T-helper 22 cell (primary cell): ENCODE measurements around the gene EXOC7.

Source experiments
- DNase-seq: peaks from one replicate; pipeline ENCODE4 v3.0.0-alpha.2; 2020; ENCODE audit warnings: low read depth

EXOC7 gene

GRCh38 chr17:76103274-76104139 is at the start of gene EXOC7:
TSS of gene EXOC7 (minus strand) at chr17:76103787. CDS start at chr17:76103692, 95 bp downstream.
- DNase-seq, result peak; percentile 83

GRCh38 chr17:76153202-76153601 is 49.6 kb upstream of the EXOC7 start:
- no peak for DNase-seq

GRCh38 chr17:76152591-76152990 is 49.0 kb upstream of the EXOC7 start:
- no peak for DNase-seq

- DNase-seq, result no peak
Observed at GRCh38 chr17:76151896-76152454, 48.4 kb upstream of the EXOC7 start.

DNA sequence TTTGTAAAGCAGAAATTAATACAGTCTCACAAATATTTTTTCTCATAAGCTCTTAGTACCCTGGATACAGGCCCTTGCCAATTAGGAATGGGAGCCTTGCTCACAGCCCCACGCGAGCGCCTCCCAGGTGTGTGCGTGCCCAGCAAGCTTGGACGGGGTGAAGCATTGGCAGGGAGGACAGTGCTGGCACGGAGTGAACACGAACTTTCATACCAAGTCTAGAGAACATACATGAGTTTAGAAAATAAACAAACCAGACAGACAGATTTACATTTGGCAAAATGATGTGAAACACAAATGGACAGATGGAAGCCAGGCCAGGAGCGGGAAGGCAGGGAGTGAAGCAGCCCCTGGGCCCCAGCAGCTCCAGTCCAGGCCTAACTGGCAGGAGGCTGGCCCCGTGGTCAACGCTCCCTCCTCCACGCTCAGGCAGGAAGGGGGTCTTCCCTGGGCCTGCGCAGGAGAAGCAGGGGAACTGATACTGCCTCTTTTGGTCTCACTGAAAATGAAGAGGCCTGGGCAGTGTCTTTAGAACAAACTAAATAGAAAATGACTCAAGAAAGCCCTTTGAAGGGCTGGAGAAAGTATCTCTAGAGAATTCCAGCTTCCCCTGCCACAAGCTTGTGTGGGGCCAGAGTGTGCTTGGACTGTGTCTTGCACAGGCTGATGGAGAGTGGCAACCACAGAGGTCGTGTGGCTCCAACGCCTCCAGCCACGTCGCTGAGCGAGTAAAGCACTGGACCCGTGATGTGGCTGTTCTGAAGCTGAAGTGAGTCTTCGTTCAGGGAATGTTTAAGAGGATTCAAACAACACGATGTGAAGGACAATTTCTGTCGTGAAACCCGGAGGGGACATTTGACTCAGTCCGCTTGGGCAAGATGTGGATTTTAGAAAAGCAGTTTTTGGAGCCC is 47.4 kb upstream of the EXOC7 start:
- no peak for DNase-seq

DNA sequence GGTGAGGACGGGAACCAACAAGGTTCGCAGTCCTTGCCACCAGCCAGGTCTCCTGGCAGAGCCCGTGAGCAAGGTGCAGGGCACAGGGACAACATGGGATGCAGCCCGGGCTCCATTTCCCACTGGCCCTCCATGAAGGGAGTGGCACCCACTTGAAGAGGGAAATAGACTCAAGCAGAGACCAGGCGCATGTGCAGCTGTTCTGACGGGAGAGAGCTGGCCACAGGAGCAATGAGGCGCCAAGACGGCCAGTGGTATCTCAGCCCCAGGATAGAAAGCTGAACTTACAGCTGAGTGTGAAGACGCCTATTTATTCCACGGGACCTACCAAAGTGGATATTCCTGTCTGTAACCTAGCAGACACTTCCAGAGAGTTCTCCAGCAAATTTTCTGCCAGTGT is 45.6 kb upstream of the EXOC7 start:
- no peak for DNase-seq

DNA sequence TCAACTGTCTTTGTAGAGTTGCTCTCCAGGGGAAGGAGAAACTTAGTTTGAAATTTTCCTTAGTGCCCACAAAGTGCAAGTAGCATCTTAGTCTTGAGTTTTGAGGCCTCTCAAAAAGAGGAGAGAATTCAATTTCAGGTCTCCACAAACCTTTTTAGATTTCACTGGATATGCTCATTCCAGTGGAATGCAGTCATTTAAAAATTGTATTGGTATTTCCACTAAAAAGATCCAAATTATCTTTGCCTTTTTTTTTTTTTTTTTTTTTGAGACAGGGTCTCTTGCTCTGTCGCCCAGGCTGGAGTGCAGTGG is 44.4 kb upstream of the EXOC7 start:
- DNase-seq, result no peak

GRCh38 chr17:76147211-76148014 is 43.8 kb upstream of the EXOC7 start:
- DNase-seq, result no peak

DNA sequence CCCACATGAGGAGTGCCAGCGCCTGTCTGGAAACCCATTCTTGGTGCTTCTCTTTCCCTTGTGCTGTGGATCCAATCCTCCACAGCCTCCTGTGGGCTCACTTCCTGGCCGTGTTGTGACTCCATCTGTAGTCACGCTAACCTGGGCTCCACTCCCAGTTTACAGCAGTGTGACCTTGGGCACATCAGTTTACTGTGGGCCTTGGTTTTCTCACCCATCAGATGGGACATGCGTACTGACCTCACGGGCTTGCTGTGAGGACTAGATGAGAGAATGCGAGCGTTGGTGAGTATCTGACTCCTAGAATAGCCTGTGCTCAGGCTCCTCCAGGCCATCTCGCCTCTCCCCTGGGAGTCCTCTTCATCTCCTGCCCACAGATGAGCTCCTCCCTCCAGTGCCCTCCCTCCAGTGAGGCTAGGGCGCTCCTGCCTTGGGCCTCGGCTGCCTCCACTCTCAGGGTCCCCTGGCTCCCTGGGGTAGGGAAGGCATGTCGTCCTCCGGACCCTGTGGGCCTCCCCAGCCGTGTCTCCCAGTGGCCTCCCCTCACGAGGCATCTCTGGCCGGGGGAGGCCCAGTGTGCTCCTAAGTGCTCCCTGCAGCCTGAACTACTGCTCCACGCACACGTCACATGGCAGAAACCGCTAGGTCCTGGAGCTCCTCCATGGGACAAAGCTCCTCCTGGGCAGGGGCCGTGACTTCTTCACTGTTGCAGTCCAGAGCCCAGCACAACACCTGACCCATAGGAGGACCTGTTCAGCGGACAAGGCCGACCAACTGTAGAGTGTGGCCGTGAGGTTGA is 42.7 kb upstream of the EXOC7 start:
- no peak for DNase-seq

GRCh38 chr17:76145231-76146052 is 41.9 kb upstream of the EXOC7 start:
- DNase-seq, result peak; percentile 27

DNA sequence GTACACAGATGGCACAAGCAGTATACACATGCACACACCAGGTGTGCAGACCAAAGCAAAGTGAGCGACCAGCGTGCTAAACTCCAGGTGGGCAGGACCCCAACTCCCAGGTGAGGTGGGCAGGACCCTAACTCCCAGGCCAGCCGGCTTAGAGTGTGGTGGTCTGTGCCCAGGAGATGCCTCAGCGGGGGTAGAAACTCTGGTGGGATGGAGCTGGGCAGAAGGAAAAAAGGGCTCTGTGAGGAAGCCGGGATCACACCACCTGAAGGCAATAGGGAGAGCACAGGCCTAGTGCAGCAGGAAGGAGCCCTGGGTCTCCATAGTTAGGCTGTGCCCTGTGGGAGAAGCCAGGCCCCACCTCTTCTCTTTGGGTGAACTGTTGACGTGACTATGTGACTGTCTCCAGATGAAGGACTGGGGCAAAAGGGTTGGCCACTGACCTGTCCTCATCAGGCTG is 39.0 kb upstream of the EXOC7 start:
- no peak for DNase-seq

DNA sequence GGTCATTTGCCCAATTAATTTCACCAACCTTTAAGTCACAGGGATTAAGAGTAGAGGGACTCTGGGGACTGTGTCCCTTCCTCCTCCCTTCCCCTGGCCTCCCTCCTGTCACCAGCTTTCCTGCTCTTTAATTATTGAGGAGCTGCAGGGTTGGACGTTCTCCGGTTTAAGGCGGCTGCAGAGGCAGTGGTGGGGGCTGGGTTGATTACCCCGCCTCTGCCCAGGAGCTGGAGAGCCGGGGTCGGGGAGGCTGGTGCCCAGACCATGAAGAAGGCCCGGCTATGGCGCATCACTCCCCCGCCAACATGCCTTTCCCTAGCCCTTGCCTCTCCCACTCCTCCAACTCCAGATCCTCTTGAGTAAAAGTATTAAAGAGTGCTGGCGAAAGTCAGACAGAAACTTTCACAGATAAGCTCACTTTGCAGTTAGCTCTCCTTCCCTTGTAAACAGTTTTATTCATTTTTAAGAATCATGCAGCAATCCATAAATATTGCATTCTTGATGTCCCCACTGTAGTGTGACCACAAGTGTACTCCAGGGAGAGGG is 38.5 kb upstream of the EXOC7 start:
- no peak for DNase-seq

GRCh38 chr17:76141212-76142038 is 37.8 kb upstream of the EXOC7 start, which contains the start of gene FOXJ1:
TSS of gene FOXJ1 (minus strand) at chr17:76141245. CDS start at chr17:76140395, 850 bp downstream.
- peak; percentile 84 for DNase-seq

DNA sequence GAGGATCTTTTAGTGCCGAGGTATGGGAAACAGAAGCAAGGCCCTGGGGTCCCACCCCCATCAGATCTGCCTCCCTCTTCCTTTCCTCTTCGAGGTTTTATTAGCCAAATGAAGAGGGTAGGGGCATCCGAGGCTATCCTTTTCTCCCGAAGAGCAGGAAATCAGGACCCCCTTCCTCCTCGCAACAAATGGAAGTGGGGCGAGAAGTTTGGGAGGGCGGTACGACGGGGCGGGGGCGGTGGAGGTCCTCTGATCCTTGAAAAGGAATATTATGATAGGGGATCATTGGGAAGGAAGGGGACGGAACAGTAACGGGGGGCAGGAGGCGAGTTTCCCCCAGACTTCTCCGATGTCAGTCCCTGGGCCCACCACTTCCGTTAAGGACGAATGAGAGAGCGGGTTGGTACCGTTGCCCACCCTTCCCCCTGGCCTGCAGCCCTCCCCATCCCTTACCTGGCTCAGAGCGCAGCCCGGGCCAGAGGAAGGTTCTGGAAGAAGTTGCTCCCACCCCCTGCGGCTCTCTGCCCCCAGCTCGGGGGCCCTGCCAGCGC is 37.1 kb upstream of the EXOC7 start:
- DNase-seq, result no peak

DNA sequence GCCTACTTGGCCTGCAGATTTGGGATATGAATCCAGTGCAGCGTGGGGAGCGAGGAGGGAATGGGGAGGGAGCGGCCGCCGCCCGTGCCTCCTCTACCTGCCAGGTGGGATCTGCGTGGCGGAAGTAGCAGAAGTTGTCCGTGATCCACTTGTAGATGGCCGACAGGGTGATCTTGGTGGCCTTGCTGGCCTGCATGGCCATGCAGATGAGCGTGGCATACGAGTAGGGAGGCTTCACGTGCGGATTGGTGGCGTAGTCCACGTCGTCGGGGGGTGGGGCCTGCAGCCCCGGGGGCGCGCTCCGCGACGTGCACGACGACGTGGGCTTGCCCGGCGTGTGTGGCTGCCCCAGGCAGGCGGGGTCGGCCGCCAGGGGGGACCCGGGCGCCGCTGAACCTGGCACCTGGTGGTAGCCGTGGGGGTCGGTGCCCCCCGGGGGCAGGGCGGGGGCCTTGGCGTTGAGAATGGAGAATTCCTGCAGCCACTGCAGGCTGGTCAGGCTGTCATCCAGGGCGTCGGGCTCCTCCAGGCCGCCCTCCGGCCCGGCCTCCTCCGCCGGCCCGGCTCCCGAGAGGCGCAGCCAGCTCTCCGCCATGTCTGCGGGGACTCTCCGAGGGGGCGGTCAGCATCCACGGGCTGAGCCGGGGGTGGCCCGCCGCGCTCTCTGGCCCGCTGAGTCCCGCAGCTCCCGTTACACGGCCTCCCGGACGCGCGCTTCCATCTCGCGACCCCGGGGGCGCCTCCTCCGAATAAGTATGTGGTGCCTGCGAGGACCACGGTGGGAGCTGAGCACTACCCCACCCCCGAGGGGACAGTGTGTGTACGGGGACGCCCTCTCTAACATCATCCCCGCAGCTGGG is 36.4 kb upstream of the EXOC7 start:
- DNase-seq, result no peak

- no peak for DNase-seq
Observed at GRCh38 chr17:76138896-76139752, 35.5 kb upstream of the EXOC7 start.
